ENCODE results near the gene DENND2A.

- no peak for TF ChIP-seq CTCF (conservative IDR thresholded peaks at IDR 0.05 in 1 of 2, IDR thresholded peaks at IDR 0.05 in 1 of 2; ENCODE audit: extremely low read depth in 1 of 2, insufficient read depth in 1 of 2, low read depth in 1 of 2, low read length in 2 of 2)
- no peak for TF ChIP-seq EZH2 (IDR thresholded peaks at IDR 0.05; ENCODE audit: borderline replicate concordance, low read length)
Observed at GRCh38 chr7:140519007-140519399, 121.6 kb downstream of the DENND2A start.

All from mammary epithelial cell (primary cell).